NCI-H510A treated with DMSO at 0.1 percent for 48 hours (cell line): Measurements from ENCODE around the gene EI24.
A peak's percentile ranks its signal among the peaks of the same experiment; 100 is the strongest.

Experiments
- DNase-seq: peaks from one replicate; lab custom pipeline; 2025; lab: John Stamatoyannopoulos, UW

EI24 gene

GRCh38 chr11:125579811-125580210 lies 10.5 kb downstream of the EI24 start:
- DNase-seq = no peak

- DNase-seq = no peak
Observed at GRCh38 chr11:125583496-125583895, 14.2 kb downstream of the EI24 start.

- no peak for DNase-seq
Observed at GRCh38 chr11:125585487-125585886, 16.2 kb downstream of the EI24 start.

GRCh38 chr11:125586623-125587022 lies 17.3 kb downstream of the EI24 start:
- DNase-seq = no peak

- no peak for DNase-seq
Observed at GRCh38 chr11:125587480-125587879, 18.2 kb downstream of the EI24 start.

GRCh38 chr11:125588505-125588904 lies 19.2 kb downstream of the EI24 start:
- DNase-seq = no peak

- DNase-seq = peak; percentile 72
Observed at GRCh38 chr11:125591649-125592304, 22.5 kb downstream of the EI24 start.

GRCh38 chr11:125592305-125593113 lies 23.2 kb downstream of the EI24 start, which contains the start of gene STT3A:
STT3A (plus strand) TSS chr11:125592852; CDS start chr11:125595916, 3,064 bp downstream.
- DNase-seq = peak; percentile 97

GRCh38 chr11:125593114-125593820 lies 24.0 kb downstream of the EI24 start:
- peak; percentile 28 for DNase-seq

- DNase-seq = no peak
Observed at GRCh38 chr11:125594958-125595357, 25.7 kb downstream of the EI24 start.

- no peak for DNase-seq
Observed at GRCh38 chr11:125600663-125601062, 31.4 kb downstream of the EI24 start.

GRCh38 chr11:125603207-125603606 lies 33.9 kb downstream of the EI24 start:
- no peak for DNase-seq

- DNase-seq = no peak
Observed at GRCh38 chr11:125605417-125605816, 36.1 kb downstream of the EI24 start.

- DNase-seq = no peak
Observed at GRCh38 chr11:125609545-125609944, 40.3 kb downstream of the EI24 start.

GRCh38 chr11:125618383-125618782 lies 49.1 kb downstream of the EI24 start:
- no peak for DNase-seq

GRCh38 chr11:125621995-125622394 lies 52.7 kb downstream of the EI24 start:
- no peak for DNase-seq

- DNase-seq = no peak
Observed at GRCh38 chr11:125623064-125623463, 53.8 kb downstream of the EI24 start.

GRCh38 chr11:125624756-125625213 lies 55.5 kb downstream of the EI24 start, which contains the start of gene CHEK1:
CHEK1 (plus strand) TSS chr11:125625163; CDS start chr11:125626769, 1,606 bp downstream.
- peak; percentile 39 for DNase-seq

- DNase-seq = no peak
Observed at GRCh38 chr11:125625225-125625629, 56.0 kb downstream of the EI24 start.

- DNase-seq = peak; percentile 90
Observed at GRCh38 chr11:125625630-125626287, 56.5 kb downstream of the EI24 start.

- DNase-seq = peak; percentile 87
Observed at GRCh38 chr11:125626288-125626950, 57.1 kb downstream of the EI24 start.
